HepG2 (cell line): Measurements from ENCODE around the gene ARMH3. TPM values are rescaled to one million over a fixed set of nuclear protein-coding genes. Genes with fewer than 3 reads are reported as not detected.

Experiments used
- ATAC-seq: fragments of 200-7000 bp; cut with Tn5 transposase; 3 replicates; pipeline ENCODE4 v1.9.1; 2020; ENCODE audit warnings: mild to moderate bottlenecking, moderate library complexity
- BruUV-seq: library from RNA; stranded (reverse); fragments of 400-500 nt; replicated peaks from 2 replicates; lab custom pipeline; 2021; lab: Mats Ljungman, UMichigan
- CTCF ChIA-PET: fragments of 300-600 bp; formaldehyde crosslinking; extraction: SDS; loops from one replicate; lab custom pipeline; 2021; ENCODE audit warnings: low total read pairs, inconsistent platforms, low intra/inter-chr PET ratio; lab: Yijun Ruan, JAX
- POLR2A ChIA-PET: fragments of 350-600 bp; sonication (Branson Sonifier 250); formaldehyde crosslinking; loops from one replicate; lab custom pipeline; 2020; ENCODE audit warnings: antibody characterized with exemption, inconsistent platforms; lab: Yijun Ruan, JAX
- DNase-seq: peaks from one replicate; pipeline ENCODE4 v3.0.0-alpha.2; 2015; ENCODE audit warnings: low spot score
- FAIRE-seq: peaks from 3 replicates; lab custom pipeline; 2011; peaks lifted over from hg19 to GRCh38; lab: Jason Lieb, UNC
- H2AFZ ChIP-seq: one replicate; pipeline ENCODE4 v1.6.1; 2011; ENCODE audit warnings: low read length, inconsistent platforms
- H3K27ac ChIP-seq: fragments of 300-600 bp; 3 replicates; pipeline ENCODE4 v1.8.0; 2011; ENCODE audit warnings: mixed run types, mild to moderate bottlenecking, mixed read lengths, low read length, inconsistent platforms; ENCODE audit not compliant: insufficient read depth; ENCODE audit errors: extremely low read length
- H3K27me3 ChIP-seq, 2 experiments: fragments of 200-600 bp in 1 of 2; 2 replicates in 1 of 2; 3 replicates in 1 of 2; pipeline versions ENCODE4 v1.6.0 to v1.8.0; 2011; ENCODE audit warnings: low read length in 2 of 2, mild to moderate bottlenecking in 2 of 2, moderate library complexity in 2 of 2, inconsistent platforms in 1 of 2; ENCODE audit not compliant: insufficient read depth in 2 of 2, control insufficient read depth in 1 of 2
- H3K36me3 ChIP-seq, 2 experiments: fragments of 200-600 bp in 1 of 2; replicated peaks in 1 of 2; 2 replicates in 1 of 2; 3 replicates in 1 of 2; pipeline versions ENCODE4 v1.5.1 to v1.8.0; 2011; ENCODE audit warnings: low read length in 2 of 2, inconsistent platforms in 1 of 2; ENCODE audit not compliant: insufficient read depth in 2 of 2, control insufficient read depth in 1 of 2
- H3K4me1 ChIP-seq: 2 replicates; pipeline ENCODE4 v1.5.1; 2012; ENCODE audit warnings: low read length, inconsistent platforms; ENCODE audit not compliant: insufficient read depth
- H3K4me2 ChIP-seq: 2 replicates; pipeline ENCODE4 v1.6.0; 2011; ENCODE audit warnings: low read depth, low read length, inconsistent platforms
- H3K4me3 ChIP-seq, 3 experiments: fragments of 200-600 bp in 1 of 3; sonication (generic), shearing (Covaris generic) in 1 of 3; replicated peaks in 1 of 3; 2 replicates each; pipeline ENCODE4 v1.5.1; 2011 to 2016; ENCODE audit warnings: low read length in 3 of 3, inconsistent platforms in 2 of 3, low read depth in 2 of 3, mild to moderate bottlenecking in 2 of 3, control low read depth in 1 of 3, mixed read lengths in 1 of 3; ENCODE audit not compliant: insufficient read depth in 1 of 3
- H3K79me2 ChIP-seq: one replicate; pipeline ENCODE4 v1.6.1; 2011; ENCODE audit warnings: low read length, inconsistent platforms; ENCODE audit not compliant: insufficient read depth
- H3K9ac ChIP-seq: 2 replicates; pipeline ENCODE4 v1.6.0; 2011; ENCODE audit warnings: mild to moderate bottlenecking, low read depth, low read length, inconsistent platforms; ENCODE audit not compliant: insufficient read depth
- H3K9me3 ChIP-seq: 2 replicates; pipeline ENCODE4 v1.5.1; 2012; ENCODE audit warnings: mild to moderate bottlenecking, low read length
- H4K20me1 ChIP-seq: 2 replicates; pipeline ENCODE4 v1.6.0; 2011; ENCODE audit warnings: inconsistent platforms, mild to moderate bottlenecking, low read length, moderate library complexity; ENCODE audit not compliant: insufficient read depth
- FOXO1 ChIP-seq: sonication (generic); formaldehyde crosslinking; IDR thresholded peaks from 2 replicates; pipeline ENCODE4 v1.4.0; 2020; ENCODE audit warnings: missing genetic modification reagents
- MTF2 ChIP-seq: sonication (generic); formaldehyde crosslinking; IDR thresholded peaks from 2 replicates; pipeline ENCODE4 v1.5.0; 2020; ENCODE audit warnings: missing genetic modification reagents, borderline replicate concordance
- MYNN ChIP-seq: sonication (generic); formaldehyde crosslinking; IDR thresholded peaks from 2 replicates; pipeline ENCODE4 v1.4.0; 2020; ENCODE audit warnings: mild to moderate bottlenecking, low read depth, missing genetic modification reagents
- SRSF9 ChIP-seq: fragments of 200-400 bp; formaldehyde crosslinking; IDR thresholded peaks from 2 replicates; pipeline ENCODE4 v1.6.1; 2018; ENCODE audit warnings: borderline replicate concordance, mild to moderate bottlenecking, low read depth, low read length; ENCODE audit not compliant: insufficient read depth, poor library complexity, severe bottlenecking
- TBX2 ChIP-seq: sonication (generic); formaldehyde crosslinking; IDR thresholded peaks from 2 replicates; pipeline ENCODE4 v1.5.0; 2020; ENCODE audit warnings: missing genetic modification reagents, mild to moderate bottlenecking, borderline replicate concordance
- ZNF225 ChIP-seq: sonication (generic); formaldehyde crosslinking; IDR thresholded peaks from 2 replicates; pipeline ENCODE4 v1.4.0; 2020; ENCODE audit warnings: mild to moderate bottlenecking, missing genetic modification reagents
- WGBS: methylation state at CpG from one replicate; pipeline ENCODE4 v1.1.6; 2017; ENCODE audit warnings: low lambda C conversion rate; 5-methylcytosine and 5-hydroxymethylcytosine counted together
- in situ Hi-C: cut with HindIII; loops from 2 replicates; pipeline ENCODE4 v1.10.0; 2017; ENCODE audit warnings: low pct_unique_long_range_greater_than_20kb; ENCODE audit not compliant: extremely low pct_ligation_motif_present
- intact Hi-C: fragments of 100-400 bp; cut with micrococcal nuclease; formaldehyde crosslinking; loops from one replicate; pipeline ENCODE4 v1.10.0; 2022; ENCODE audit not compliant: unreplicated experiment
- polyA plus RNA-seq, 8 experiments: library from polyadenylated mRNA; depleted of rRNA in 3 of 8; stranded (reverse) in 7 of 8; unstranded in 1 of 8; fragments of >200 nt; fragmentation: Illumina TruSeq in 4 of 8; extraction: Trizol in 4 of 8; gene quantifications; 2 replicates each; pipeline versions ENCODE4 v1.2.1 to v1.2.3, GENCODE V29; 2011 to 2016; ENCODE audit warnings: low read depth in 4 of 8, missing spikeins in 1 of 8, mixed read lengths in 1 of 8; ENCODE audit not compliant: insufficient read depth in 1 of 8
- total RNA-seq, 5 experiments: library from RNA; depleted of rRNA; stranded (reverse); fragments of >200 nt; fragmentation: Illumina TruSeq; extraction: Trizol; gene quantifications; 2 replicates each; pipeline ENCODE4 v1.2.3, GENCODE V29; 2016; ENCODE audit warnings: low read depth in 1 of 5
- TF ChIP-seq, protein P1 (sequence below): sonication (generic); formaldehyde crosslinking; IDR thresholded peaks from 2 replicates; pipeline ENCODE4 v1.4.0; 2020; ENCODE audit warnings: mild to moderate bottlenecking, missing genetic modification reagents
- TF ChIP-seq, protein P2 (sequence below): IDR thresholded peaks from 2 replicates; pipeline ENCODE4 v1.6.1; 2016; ENCODE audit warnings: low read depth, borderline replicate concordance
- TF ChIP-seq, protein P3 (sequence below): sonication (generic); formaldehyde crosslinking; IDR thresholded peaks from 2 replicates; pipeline ENCODE4 v1.5.0; 2020; ENCODE audit warnings: missing genetic modification reagents
- TF ChIP-seq, protein P4 (sequence below): sonication (generic); formaldehyde crosslinking; IDR thresholded peaks from 2 replicates; pipeline ENCODE4 v1.4.0; 2020; ENCODE audit warnings: missing genetic modification reagents, low read depth, mild to moderate bottlenecking, borderline replicate concordance

The ARMH3 gene
- total and polyA plus RNA-seq, 2 of the 13 experiments (the other 11 are each of a cell fraction or from before 2014, with no cell fraction given), result 8.4 to 16.9 TPM

DNA sequence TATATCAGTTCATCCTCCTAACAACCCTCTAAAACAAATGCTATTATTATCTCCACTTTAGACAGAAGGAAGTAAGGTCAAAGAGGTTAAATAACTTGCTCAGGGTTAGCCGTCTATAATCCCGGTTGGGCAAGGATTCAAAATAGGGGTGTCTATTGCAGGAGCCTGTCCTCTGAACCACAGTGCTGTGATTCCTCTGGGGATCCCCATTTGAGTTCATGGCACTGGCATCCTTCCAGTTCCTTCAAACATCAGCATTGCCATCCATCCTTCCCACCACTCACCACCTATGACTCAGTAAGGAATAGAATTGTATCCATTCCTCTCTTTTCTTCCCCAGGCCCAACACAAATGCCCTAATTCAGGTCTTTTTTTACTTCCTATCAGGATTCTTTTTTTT lies 34.8 kb upstream of the ARMH3 start:
- 8% methylated on average over 2 of the region's 2 CpGs for WGBS

More for the DNA sequence above, 34.8 kb upstream of the ARMH3 start:
- Histone ChIP-seq H3K4me2 (no peak overlapping the region), H3K9ac (no peak overlapping the region), H3K4me3 (no peak overlapping the region), H2AFZ (no peak overlapping the region), H3K79me2 (no peaks in the 10 kb centered on the region), H3K27ac (no peak overlapping the region), H4K20me1 (no peaks in the 10 kb centered on the region), H3K27me3 (no peaks in the 10 kb centered on the region), H3K9me3 (no peaks in the 10 kb centered on the region), H3K4me1 (no peaks in the 10 kb centered on the region), H3K36me3 (no peaks in the 10 kb centered on the region)
- POLR2A ChIA-PET, result no interaction called here
- ATAC-seq, result no peak
- FAIRE-seq, result no peak
- CTCF ChIA-PET, result no interaction called here
- no peak for DNase-seq
- BruUV-seq, result no TSS peak
- in situ Hi-C loops, result no loop called here
- intact Hi-C loops, result no loop called here
- no peak for TF ChIP-seq TBX2 (CRISPR knock-in tag)
- TF ChIP-seq MTF2 (CRISPR knock-in tag), result no peak
- TF ChIP-seq, protein P1, sequence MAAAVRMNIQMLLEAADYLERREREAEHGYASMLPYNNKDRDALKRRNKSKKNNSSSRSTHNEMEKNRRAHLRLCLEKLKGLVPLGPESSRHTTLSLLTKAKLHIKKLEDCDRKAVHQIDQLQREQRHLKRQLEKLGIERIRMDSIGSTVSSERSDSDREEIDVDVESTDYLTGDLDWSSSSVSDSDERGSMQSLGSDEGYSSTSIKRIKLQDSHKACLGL, result no peak
- no peak for TF ChIP-seq FOXO1 (CRISPR knock-in tag)
- no peak for TF ChIP-seq MYNN
- TF ChIP-seq, protein P2, sequence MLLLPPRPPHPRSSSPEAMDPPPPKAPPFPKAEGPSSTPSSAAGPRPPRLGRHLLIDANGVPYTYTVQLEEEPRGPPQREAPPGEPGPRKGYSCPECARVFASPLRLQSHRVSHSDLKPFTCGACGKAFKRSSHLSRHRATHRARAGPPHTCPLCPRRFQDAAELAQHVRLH (CRISPR knock-in tag), result no peak
- no peak for TF ChIP-seq SRSF9
- no peak for TF ChIP-seq ZNF225 (CRISPR knock-in tag)
- TF ChIP-seq, protein P3, sequence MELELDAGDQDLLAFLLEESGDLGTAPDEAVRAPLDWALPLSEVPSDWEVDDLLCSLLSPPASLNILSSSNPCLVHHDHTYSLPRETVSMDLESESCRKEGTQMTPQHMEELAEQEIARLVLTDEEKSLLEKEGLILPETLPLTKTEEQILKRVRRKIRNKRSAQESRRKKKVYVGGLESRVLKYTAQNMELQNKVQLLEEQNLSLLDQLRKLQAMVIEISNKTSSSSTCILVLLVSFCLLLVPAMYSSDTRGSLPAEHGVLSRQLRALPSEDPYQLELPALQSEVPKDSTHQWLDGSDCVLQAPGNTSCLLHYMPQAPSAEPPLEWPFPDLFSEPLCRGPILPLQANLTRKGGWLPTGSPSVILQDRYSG (CRISPR knock-in tag), result no peak
- TF ChIP-seq, protein P4, sequence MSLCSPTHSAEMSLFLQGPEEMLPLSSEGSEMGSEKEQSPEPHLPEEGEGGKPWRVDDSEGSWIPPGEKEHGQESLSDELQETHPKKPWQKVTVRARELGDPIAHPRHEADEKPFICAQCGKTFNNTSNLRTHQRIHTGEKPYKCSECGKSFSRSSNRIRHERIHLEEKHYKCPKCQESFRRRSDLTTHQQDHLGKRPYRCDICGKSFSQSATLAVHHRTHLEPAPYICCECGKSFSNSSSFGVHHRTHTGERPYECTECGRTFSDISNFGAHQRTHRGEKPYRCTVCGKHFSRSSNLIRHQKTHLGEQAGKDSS (CRISPR knock-in tag), result no peak
